ENCODE results near the gene VIM.

DNA sequence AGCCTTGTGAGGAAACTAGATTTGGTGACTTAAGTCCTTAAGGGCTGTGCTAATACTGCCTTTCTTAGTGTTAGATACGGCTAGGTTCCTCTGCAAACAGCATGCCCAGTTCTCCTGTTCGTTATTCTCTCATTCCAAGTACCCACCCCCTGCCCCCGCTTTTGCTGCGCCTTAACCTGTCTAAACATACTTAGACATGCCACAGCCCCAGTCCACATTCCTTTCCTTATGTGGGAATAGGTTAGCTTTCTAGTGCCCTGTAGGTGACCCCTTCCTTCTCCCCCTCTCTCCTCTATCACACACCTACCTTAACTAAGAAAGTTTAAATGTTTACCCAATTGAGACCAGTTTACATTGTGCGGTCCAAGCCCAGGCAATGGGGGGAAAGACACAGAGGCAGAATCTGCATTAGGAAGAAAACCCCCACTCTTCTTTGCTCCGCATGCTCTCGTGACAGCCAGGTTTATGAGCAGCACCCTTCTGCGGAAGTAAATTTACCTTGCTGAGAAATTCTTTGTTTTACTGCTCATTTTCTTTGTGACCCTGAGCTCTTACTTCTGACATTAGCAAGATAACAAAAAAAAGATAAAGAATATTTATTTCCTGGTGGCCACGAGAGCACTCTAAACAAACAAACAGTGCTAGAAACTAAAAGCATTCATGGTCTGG is 48.8 kb downstream of the VIM start:
- TF ChIP-seq GATA3 (IDR thresholded peaks at IDR 0.05; ENCODE audit: low read depth, low read length) (no peak), GATA2 (IDR thresholded peaks at IDR 0.05; ENCODE audit: low read depth, low read length) (no peak)
